Measurements from ENCODE around the gene RNGTT. TPM values are rescaled to one million over a fixed set of nuclear protein-coding genes. Genes with fewer than 3 reads are reported as not detected.

Gene RNGTT
- total RNA-seq, 2 donors from 2014 or later: 18.1 to 18.2 TPM

GRCh38 chr6:88882536-88882935 lies 80.9 kb downstream of the RNGTT start:
- Mint-ChIP-seq H3K36me3 (ENCODE audit: insufficient read depth in 2 of 2) (peaks cover 3 to 16% of the 10 kb centered on the region in 2 donors), H3K4me3 (no peak overlapping the region), H3K9me3 (no peaks in the 10 kb centered on the region), H3K27ac (no peak overlapping the region), H3K27me3 (ENCODE audit: low read depth) (no peaks in the 10 kb centered on the region), H3K4me1 (ENCODE audit: low read depth) (peaks cover 9% of the 10 kb centered on the region)
- DNase-seq: no peak
- no peak for ATAC-seq (replicated peaks in 1 of 2)

GRCh38 chr6:88881451-88881850 lies 82.0 kb downstream of the RNGTT start:
- DNase-seq (no peak), ATAC-seq (replicated peaks in 1 of 2) (no peak)
- Mint-ChIP-seq H3K27me3 (ENCODE audit: low read depth) (no peaks in the 10 kb centered on the region), H3K4me3 (no peak overlapping the region), H3K4me1 (ENCODE audit: low read depth) (peaks cover 9% of the 10 kb centered on the region), H3K36me3 (ENCODE audit: insufficient read depth in 2 of 2) (peaks cover 3 to 10% of the 10 kb centered on the region in 2 donors), H3K27ac (no peak overlapping the region), H3K9me3 (no peaks in the 10 kb centered on the region)

- Mint-ChIP-seq H3K27me3 (ENCODE audit: low read depth) (no peaks in the 10 kb centered on the region), H3K4me1 (ENCODE audit: low read depth) (peaks cover 6% of the 10 kb centered on the region), H3K27ac (no peak overlapping the region), H3K4me3 (no peak overlapping the region), H3K36me3 (ENCODE audit: insufficient read depth in 2 of 2) (peaks cover under 1% of the 10 kb centered on the region in 2 donors), H3K9me3 (no peaks in the 10 kb centered on the region)
- ATAC-seq (replicated peaks in 1 of 2) (no peak), DNase-seq (no peak)
Observed at GRCh38 chr6:88880021-88880420, 83.4 kb downstream of the RNGTT start.

- H3K27ac Mint-ChIP-seq: no peak overlapping the region
- H3K36me3 Mint-ChIP-seq (ENCODE audit: insufficient read depth in 2 of 2): no peaks in the 10 kb centered on the region
- no peaks in the 10 kb centered on the region for H3K27me3 Mint-ChIP-seq (ENCODE audit: low read depth)
- no peak overlapping the region for H3K4me3 Mint-ChIP-seq
- peaks cover 4% of the 10 kb centered on the region for H3K4me1 Mint-ChIP-seq (ENCODE audit: low read depth)
- no peaks in the 10 kb centered on the region for H3K9me3 Mint-ChIP-seq
- ATAC-seq (replicated peaks in 1 of 2) (no peak), DNase-seq (no peak)
Observed at GRCh38 chr6:88877893-88878292, 85.5 kb downstream of the RNGTT start.

GRCh38 chr6:88872962-88873361 lies 90.5 kb downstream of the RNGTT start:
- no peaks in the 10 kb centered on the region for H3K36me3 Mint-ChIP-seq (ENCODE audit: insufficient read depth in 2 of 2)
- peak overlapping the region; percentile 10 for H3K27ac Mint-ChIP-seq

GRCh38 chr6:88871498-88871897 lies 91.9 kb downstream of the RNGTT start:
- Mint-ChIP-seq H3K4me3 (no peak overlapping the region), H3K4me1 (ENCODE audit: low read depth) (peaks cover 19% of the 10 kb centered on the region), H3K27ac (no peak overlapping the region), H3K27me3 (ENCODE audit: low read depth) (no peaks in the 10 kb centered on the region), H3K9me3 (no peaks in the 10 kb centered on the region), H3K36me3 (ENCODE audit: insufficient read depth in 2 of 2) (no peaks in the 10 kb centered on the region)
- ATAC-seq (replicated peaks in 1 of 2) (no peak), DNase-seq (no peak)

More at GRCh38 chr6:88872962-88873361, 90.5 kb downstream of the RNGTT start:
- ATAC-seq (replicated peaks in 1 of 2) (no peak), DNase-seq (no peak)
- H3K4me3 Mint-ChIP-seq: no peak overlapping the region
- H3K27me3 Mint-ChIP-seq (ENCODE audit: low read depth): no peaks in the 10 kb centered on the region
- peaks cover 13% of the 10 kb centered on the region for H3K4me1 Mint-ChIP-seq (ENCODE audit: low read depth)
- no peaks in the 10 kb centered on the region for H3K9me3 Mint-ChIP-seq

GRCh38 chr6:88870717-88871330 lies 92.6 kb downstream of the RNGTT start:
- peak; percentile 33 to 40 for DNase-seq
- Mint-ChIP-seq H3K36me3 (ENCODE audit: insufficient read depth in 2 of 2) (no peaks in the 10 kb centered on the region), H3K27ac (no peak overlapping the region), H3K4me1 (ENCODE audit: low read depth) (peaks cover 25% of the 10 kb centered on the region), H3K4me3 (no peak overlapping the region), H3K9me3 (no peaks in the 10 kb centered on the region), H3K27me3 (ENCODE audit: low read depth) (no peaks in the 10 kb centered on the region)
- ATAC-seq (replicated peaks in 1 of 2): no peak

- Mint-ChIP-seq H3K4me1 (ENCODE audit: low read depth) (peaks cover 37% of the 10 kb centered on the region), H3K4me3 (no peak overlapping the region), H3K27me3 (ENCODE audit: low read depth) (no peaks in the 10 kb centered on the region), H3K9me3 (no peaks in the 10 kb centered on the region), H3K27ac (no peak overlapping the region), H3K36me3 (ENCODE audit: insufficient read depth in 2 of 2) (peaks cover 0 to 2% of the 10 kb centered on the region in 2 donors)
- ATAC-seq (replicated peaks in 1 of 2) (no peak), DNase-seq (no peak)
Observed at GRCh38 chr6:88869263-88870020, 94.0 kb downstream of the RNGTT start.

- Mint-ChIP-seq H3K4me3 (no peak overlapping the region), H3K9me3 (no peaks in the 10 kb centered on the region), H3K27ac (peak overlapping the region; percentile 9), H3K36me3 (ENCODE audit: insufficient read depth in 2 of 2) (peaks cover 2% of the 10 kb centered on the region in 2 donors), H3K4me1 (ENCODE audit: low read depth) (peaks cover 35% of the 10 kb centered on the region), H3K27me3 (ENCODE audit: low read depth) (no peaks in the 10 kb centered on the region)
- DNase-seq (no peak), ATAC-seq (replicated peaks in 1 of 2) (no peak)
Observed at GRCh38 chr6:88867841-88868731, 95.3 kb downstream of the RNGTT start.

- Mint-ChIP-seq H3K4me3 (no peak overlapping the region), H3K27me3 (ENCODE audit: low read depth) (no peaks in the 10 kb centered on the region), H3K36me3 (ENCODE audit: insufficient read depth in 2 of 2) (peaks cover 2% of the 10 kb centered on the region in 2 donors), H3K4me1 (ENCODE audit: low read depth) (peaks cover 30% of the 10 kb centered on the region), H3K9me3 (no peaks in the 10 kb centered on the region), H3K27ac (no peak overlapping the region)
- ATAC-seq (replicated peaks in 1 of 2) (no peak), DNase-seq (no peak)
Observed at GRCh38 chr6:88866856-88867255, 96.6 kb downstream of the RNGTT start.

GRCh38 chr6:88865275-88865674 lies 98.1 kb downstream of the RNGTT start:
- peak; percentile 76 to 78 for ATAC-seq (replicated peaks in 1 of 2)
- Mint-ChIP-seq H3K9me3 (no peaks in the 10 kb centered on the region), H3K36me3 (ENCODE audit: insufficient read depth in 2 of 2) (peaks cover 2% of the 10 kb centered on the region in 2 donors), H3K27ac (peak overlapping the region; percentile 94), H3K4me3 (peak overlapping the region in 1 of 2 donors; percentile 54), H3K27me3 (ENCODE audit: low read depth) (no peaks in the 10 kb centered on the region), H3K4me1 (ENCODE audit: low read depth) (peaks cover 30% of the 10 kb centered on the region)
- no peak for DNase-seq

GRCh38 chr6:88864359-88865054 lies 98.9 kb downstream of the RNGTT start:
- ATAC-seq (replicated peaks in 1 of 2): peak; percentile 73 to 81
- H3K9me3 Mint-ChIP-seq: no peaks in the 10 kb centered on the region
- peak overlapping the region; percentile 18 for H3K27ac Mint-ChIP-seq
- no peaks in the 10 kb centered on the region for H3K27me3 Mint-ChIP-seq (ENCODE audit: low read depth)
- H3K4me3 Mint-ChIP-seq: peak overlapping the region; percentile 6 to 53
- peaks cover 30% of the 10 kb centered on the region for H3K4me1 Mint-ChIP-seq (ENCODE audit: low read depth)
- peaks cover 2% of the 10 kb centered on the region in 2 donors for H3K36me3 Mint-ChIP-seq (ENCODE audit: insufficient read depth in 2 of 2)
- no peak for DNase-seq

All from activated T-cell treated with anti-CD3 and anti-CD28 coated beads, Interleukin-2, amount 50 U/mL, for 72 hours (primary cell).